MM.1S (cell line): ENCODE results near the gene MAP3K5.

Source experiments
- DNase-seq: peaks from one replicate; pipeline ENCODE4 v3.0.0-alpha.2; 2015
- H2AFZ ChIP-seq: fragments of 300-600 bp; sonication (generic); 2 replicates; pipeline ENCODE4 v1.6.0; 2016; ENCODE audit warnings: antibody characterized with exemption, low read length
- H3F3A ChIP-seq: fragments of 300-600 bp; sonication (generic); 2 replicates; pipeline ENCODE4 v1.6.1; 2016; ENCODE audit warnings: mild to moderate bottlenecking, antibody characterized with exemption, low read length, moderate library complexity, mixed read lengths; ENCODE audit not compliant: insufficient read depth
- H3K27ac ChIP-seq: fragments of 300-600 bp; sonication (generic); 2 replicates; pipeline ENCODE4 v1.5.1; 2016; ENCODE audit warnings: mild to moderate bottlenecking, low read length
- H3K27me3 ChIP-seq: fragments of 300-600 bp; sonication (generic); replicated peaks from 2 replicates; pipeline ENCODE4 v1.6.0; 2016; ENCODE audit warnings: low read length; ENCODE audit not compliant: insufficient read depth
- H3K36me3 ChIP-seq: fragments of 300-600 bp; sonication (generic); replicated peaks from 2 replicates; pipeline ENCODE4 v1.6.1; 2016; ENCODE audit warnings: mild to moderate bottlenecking, low read length, mixed read lengths; ENCODE audit not compliant: insufficient read depth
- H3K4me1 ChIP-seq: fragments of 300-600 bp; sonication (generic); 2 replicates; pipeline ENCODE4 v1.6.1; 2016; ENCODE audit warnings: low read length, mixed read lengths
- H3K4me2 ChIP-seq: fragments of 300-600 bp; sonication (generic); 2 replicates; pipeline ENCODE4 v1.6.0; 2016; ENCODE audit warnings: low read depth, low read length
- H3K4me3 ChIP-seq: fragments of 300-600 bp; sonication (generic); 2 replicates; pipeline ENCODE4 v1.5.1; 2016; ENCODE audit warnings: low read length, mixed read lengths
- H3K79me2 ChIP-seq: fragments of 300-600 bp; sonication (generic); 2 replicates; pipeline ENCODE4 v1.6.1; 2016; ENCODE audit warnings: mixed run types, low read length, mixed read lengths
- H3K9ac ChIP-seq: fragments of 300-600 bp; sonication (generic); 2 replicates; pipeline ENCODE4 v1.6.1; 2016; ENCODE audit warnings: low read length, mixed read lengths
- H3K9me2 ChIP-seq: fragments of 300-600 bp; sonication (generic); replicated peaks from 2 replicates; pipeline ENCODE4 v1.6.1; 2016; ENCODE audit warnings: mild to moderate bottlenecking, low read length, mixed read lengths; ENCODE audit not compliant: insufficient read depth
- H3K9me3 ChIP-seq: fragments of 300-600 bp; sonication (generic); replicated peaks from 2 replicates; pipeline ENCODE4 v1.6.1; 2016; ENCODE audit warnings: mild to moderate bottlenecking, low read length, mixed read lengths; ENCODE audit not compliant: insufficient read depth
- H4K20me1 ChIP-seq: fragments of 300-600 bp; sonication (generic); 2 replicates; pipeline ENCODE4 v1.6.1; 2016; ENCODE audit warnings: mild to moderate bottlenecking, low read length, moderate library complexity, mixed read lengths; ENCODE audit not compliant: insufficient read depth
- EZH2 ChIP-seq: fragments of 300-600 bp; sonication (generic); optimal IDR thresholded peaks from 2 replicates; pipeline ENCODE3; 2017; ENCODE audit warnings: low read depth, mild to moderate bottlenecking, antibody characterized with exemption, low read length, mixed read lengths
- EZH2phosphoT487 ChIP-seq: fragments of 300-600 bp; sonication (generic); IDR thresholded peaks from 2 replicates; pipeline ENCODE4 v1.6.1; 2018; ENCODE audit warnings: antibody characterized with exemption, low read length
- TF ChIP-seq, protein P1 (sequence below): fragments of 300-600 bp; sonication (generic); IDR thresholded peaks from 2 replicates; pipeline ENCODE4 v1.5.1; 2016; ENCODE audit warnings: antibody characterized with exemption, low read length, mixed read lengths

MAP3K5 gene

DNA sequence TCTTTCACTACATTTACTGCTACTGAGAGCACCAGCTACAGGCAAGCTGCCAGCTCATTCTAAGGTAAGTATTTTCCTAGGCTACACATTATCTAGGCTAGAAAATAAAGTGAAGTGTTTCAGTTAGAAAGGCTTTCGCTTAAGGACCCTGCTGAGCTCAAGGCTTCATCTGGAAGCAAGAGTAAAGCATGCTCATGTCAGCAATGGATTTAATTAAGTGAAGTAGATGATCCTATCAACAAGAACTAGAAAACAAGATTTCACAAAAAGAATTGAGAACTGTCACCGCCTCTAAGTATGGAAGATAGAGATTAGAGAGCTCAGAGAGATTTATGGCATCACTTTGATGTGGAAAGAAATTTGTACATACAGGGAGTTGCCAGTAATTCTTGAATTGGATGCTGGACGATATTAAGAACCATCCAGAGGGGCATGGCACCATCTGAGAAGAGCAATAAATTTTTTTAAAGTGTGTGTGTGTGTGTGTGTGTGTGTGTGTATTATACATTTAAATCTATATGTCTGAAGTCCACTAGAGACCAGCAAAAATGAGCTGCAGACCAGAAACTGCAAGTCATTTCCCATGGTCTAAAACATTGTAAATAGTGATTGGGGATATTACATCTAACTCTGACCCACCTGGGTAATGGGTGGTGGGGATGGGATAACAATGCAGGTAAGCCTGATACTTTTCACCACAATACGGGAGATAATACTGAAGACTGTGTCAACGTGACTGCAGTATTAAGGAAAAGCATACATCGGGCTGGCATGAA lies 136.8 kb downstream of the MAP3K5 start:
- H3K27ac ChIP-seq = no peak overlapping the region
- H4K20me1 ChIP-seq = no peaks in the 10 kb centered on the region
- no peaks in the 10 kb centered on the region for H3K9me3 ChIP-seq
- H3K4me1 ChIP-seq = peaks cover 13% of the 10 kb centered on the region
- H3K27me3 ChIP-seq = no peaks in the 10 kb centered on the region
- TF ChIP-seq, protein P1, sequence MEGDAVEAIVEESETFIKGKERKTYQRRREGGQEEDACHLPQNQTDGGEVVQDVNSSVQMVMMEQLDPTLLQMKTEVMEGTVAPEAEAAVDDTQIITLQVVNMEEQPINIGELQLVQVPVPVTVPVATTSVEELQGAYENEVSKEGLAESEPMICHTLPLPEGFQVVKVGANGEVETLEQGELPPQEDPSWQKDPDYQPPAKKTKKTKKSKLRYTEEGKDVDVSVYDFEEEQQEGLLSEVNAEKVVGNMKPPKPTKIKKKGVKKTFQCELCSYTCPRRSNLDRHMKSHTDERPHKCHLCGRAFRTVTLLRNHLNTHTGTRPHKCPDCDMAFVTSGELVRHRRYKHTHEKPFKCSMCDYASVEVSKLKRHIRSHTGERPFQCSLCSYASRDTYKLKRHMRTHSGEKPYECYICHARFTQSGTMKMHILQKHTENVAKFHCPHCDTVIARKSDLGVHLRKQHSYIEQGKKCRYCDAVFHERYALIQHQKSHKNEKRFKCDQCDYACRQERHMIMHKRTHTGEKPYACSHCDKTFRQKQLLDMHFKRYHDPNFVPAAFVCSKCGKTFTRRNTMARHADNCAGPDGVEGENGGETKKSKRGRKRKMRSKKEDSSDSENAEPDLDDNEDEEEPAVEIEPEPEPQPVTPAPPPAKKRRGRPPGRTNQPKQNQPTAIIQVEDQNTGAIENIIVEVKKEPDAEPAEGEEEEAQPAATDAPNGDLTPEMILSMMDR = no peak
- TF ChIP-seq EZH2 (no peak), EZH2phosphoT487 (no peak)
- H3K36me3 ChIP-seq = no peaks in the 10 kb centered on the region
- no peaks in the 10 kb centered on the region for H3K79me2 ChIP-seq
- H3K9ac ChIP-seq = no peak overlapping the region
- no peak for DNase-seq
- no peak overlapping the region for H2AFZ ChIP-seq
- H3K4me3 ChIP-seq = no peak overlapping the region
- H3F3A ChIP-seq = no peaks in the 10 kb centered on the region
- no peak overlapping the region for H3K4me2 ChIP-seq
- H3K9me2 ChIP-seq = no peaks in the 10 kb centered on the region

DNA sequence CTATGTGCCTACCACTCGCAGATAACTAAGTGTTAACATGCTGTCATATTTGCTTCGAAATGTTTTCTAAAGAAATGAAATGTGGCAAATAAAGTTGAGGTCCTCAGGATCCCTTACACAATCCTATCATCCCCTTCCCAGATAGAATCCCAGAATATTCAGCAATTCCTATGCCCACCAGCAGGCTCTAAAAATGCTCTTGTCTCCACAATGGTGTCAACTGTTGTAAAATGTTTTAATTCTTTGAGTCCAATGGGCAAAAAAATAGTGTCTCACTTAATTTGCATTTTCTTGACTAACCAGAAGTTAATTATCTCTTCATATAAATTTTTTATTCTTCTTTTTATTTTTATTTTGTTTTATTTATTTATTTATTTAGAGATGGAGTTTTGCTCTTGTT lies 138.2 kb downstream of the MAP3K5 start:
- no peaks in the 10 kb centered on the region for H3K27me3 ChIP-seq
- H3K79me2 ChIP-seq = no peaks in the 10 kb centered on the region
- peaks cover 13% of the 10 kb centered on the region for H3K4me1 ChIP-seq
- no peaks in the 10 kb centered on the region for H4K20me1 ChIP-seq
- no peaks in the 10 kb centered on the region for H3F3A ChIP-seq
- H3K9me3 ChIP-seq = no peaks in the 10 kb centered on the region
- H3K4me2 ChIP-seq = no peak overlapping the region
- no peak overlapping the region for H3K9ac ChIP-seq
- no peak overlapping the region for H2AFZ ChIP-seq
- TF ChIP-seq EZH2 (no peak), EZH2phosphoT487 (no peak)
- TF ChIP-seq, protein P1 = no peak
- H3K27ac ChIP-seq = no peak overlapping the region
- no peaks in the 10 kb centered on the region for H3K9me2 ChIP-seq
- H3K36me3 ChIP-seq = no peaks in the 10 kb centered on the region
- DNase-seq = no peak
- no peak overlapping the region for H3K4me3 ChIP-seq

DNA sequence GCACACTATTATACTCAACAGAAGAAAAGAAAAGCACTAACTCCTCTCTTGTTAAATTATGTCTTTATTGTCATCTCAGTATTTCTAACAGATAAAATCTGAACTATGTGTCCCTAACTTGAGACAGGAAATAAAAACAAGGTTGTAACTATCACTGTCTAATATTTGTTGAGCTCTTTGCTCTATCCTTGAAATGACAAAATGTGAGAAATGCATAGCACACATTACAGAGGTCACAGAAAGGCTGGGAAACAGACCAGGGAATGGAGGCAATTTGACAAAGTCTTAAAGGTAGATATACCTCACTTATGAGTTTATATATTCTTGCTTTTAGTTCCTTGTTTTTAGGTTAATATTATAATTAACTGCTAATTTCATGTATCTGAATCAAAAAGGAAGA lies 139.6 kb downstream of the MAP3K5 start:
- no peaks in the 10 kb centered on the region for H3K9me2 ChIP-seq
- no peak overlapping the region for H3K27ac ChIP-seq
- H3K4me1 ChIP-seq = peaks cover 13% of the 10 kb centered on the region
- no peak overlapping the region for H3K9ac ChIP-seq
- no peaks in the 10 kb centered on the region for H3K9me3 ChIP-seq
- no peaks in the 10 kb centered on the region for H3K36me3 ChIP-seq
- no peak overlapping the region for H3K4me2 ChIP-seq
- H3K79me2 ChIP-seq = no peaks in the 10 kb centered on the region
- TF ChIP-seq, protein P1 = no peak
- no peak for TF ChIP-seq EZH2phosphoT487
- TF ChIP-seq EZH2 = no peak
- no peaks in the 10 kb centered on the region for H3K27me3 ChIP-seq
- H3F3A ChIP-seq = no peaks in the 10 kb centered on the region
- no peak overlapping the region for H3K4me3 ChIP-seq
- no peak for DNase-seq
- no peak overlapping the region for H2AFZ ChIP-seq
- no peaks in the 10 kb centered on the region for H4K20me1 ChIP-seq
